ENCODE data around the gene CHAF1B. TPM values are rescaled to one million over a fixed set of nuclear protein-coding genes. Genes with fewer than 3 reads are reported as not detected.
"Not testable (repeated sequence)": the region's sequence is repeated elsewhere in the genome, so short reads cannot be mapped to it uniquely, and the experiment has no call there.

Gene CHAF1B
- total and polyA plus RNA-seq, 10 of the 15 experiments (the other 5 are each of a cell fraction or from before 2014, with no cell fraction given) = 5.9 to 31.5 (median 17.3) TPM

GRCh38 chr21:36381841-36382589, 3.2 kb upstream of the CHAF1B start:
- in situ Hi-C loops (cut with MboI) (no loop called here), intact Hi-C loops (cut with micrococcal nuclease; ENCODE audit: unreplicated experiment) (no loop called here)
- H3K79me2 ChIP-seq (ENCODE audit: control insufficient read depth, insufficient read depth, low read length) = peaks cover 4% of the 10 kb centered on the region; the same call in 1 of the 2 replicates
- H3K27ac ChIP-seq (ENCODE audit: control insufficient read depth, insufficient read depth) = no peak overlapping the region
- SMC1A ChIA-PET (ENCODE audit: uncharacterized antibody, unreplicated experiment) = no interaction called here
- no peak overlapping the region for H2AFZ ChIP-seq (ENCODE audit: control insufficient read depth, low read depth, low read length)
- no peak for DNase-seq (ENCODE audit: low read depth, low spot score)
- RAD21 ChIA-PET (ENCODE audit: unreplicated experiment) = no interaction called here
- H3K9ac ChIP-seq (ENCODE audit: control insufficient read depth, insufficient read depth, low read length) = no peak overlapping the region
- POLR2A ChIA-PET = interaction anchor here (0.7 kb wide), 1 partner anchor 89 kb away, joined by 5 read pairs; no protein-coding TSS in a partner anchor
- no peak for ATAC-seq
- no TSS peak for BruUV-seq (replicated peaks)
- no peak overlapping the region for H3K4me3 ChIP-seq
- no peak overlapping the region for H3K4me2 ChIP-seq (ENCODE audit: control insufficient read depth, insufficient read depth)
- no peaks in the 10 kb centered on the region for H3K9me3 ChIP-seq (replicated peaks; ENCODE audit: control insufficient read depth, insufficient read depth, low read length)
- CTCF ChIA-PET = no interaction called here
- H3K27me3 ChIP-seq (replicated peaks in 1 of 2; ENCODE audit: control insufficient read depth in 2 of 2, insufficient read depth in 2 of 2, low read length in 1 of 2) = no peaks in the 10 kb centered on the region
- TF ChIP-seq CREM (IDR thresholded peaks at IDR 0.05; ENCODE audit: low read depth) (no peak), SP1 (IDR thresholded peaks at IDR 0.05; ENCODE audit: low read depth, low read length) (no peak), STAT1 (conservative IDR thresholded peaks at IDR 0.05) (no peak), ZNF384 (IDR thresholded peaks at IDR 0.05; ENCODE audit: borderline replicate concordance, low read depth, low read length) (no peak)
- WGBS (ENCODE audit: insufficient coverage, insufficient replicate concordance, low lambda C conversion rate, missing lambda C conversion rate) = 90% methylated on average over 8 of the region's 9 CpGs
- H3K36me3 ChIP-seq (ENCODE audit: control insufficient read depth in 2 of 2, insufficient read depth in 2 of 2, low read length in 1 of 2) = peaks cover 0 to under 1% of the 10 kb centered on the region in 2 experiments; a peak in 1 of 4 replicates
- H3K4me1 ChIP-seq (ENCODE audit: control insufficient read depth, insufficient read depth, low read length) = no peaks in the 10 kb centered on the region; the same call in 1 of the 2 replicates
- H4K20me1 ChIP-seq (ENCODE audit: control insufficient read depth, insufficient read depth) = no peaks in the 10 kb centered on the region
- no peak for FAIRE-seq

- intact Hi-C loops (cut with micrococcal nuclease; ENCODE audit: unreplicated experiment); FAIRE-seq: not testable (repeated sequence)
These were observed 2.5 kb upstream of the CHAF1B start for GRCh38 chr21:36382722-36383121.

More at GRCh38 chr21:36382722-36383121, 2.5 kb upstream of the CHAF1B start:
- H2AFZ ChIP-seq (ENCODE audit: control insufficient read depth, low read depth, low read length); H3K4me3 ChIP-seq; BruUV-seq (replicated peaks); SMC1A ChIA-PET (ENCODE audit: uncharacterized antibody, unreplicated experiment); H4K20me1 ChIP-seq (ENCODE audit: control insufficient read depth, insufficient read depth); H3K36me3 ChIP-seq (ENCODE audit: control insufficient read depth in 2 of 2, insufficient read depth in 2 of 2, low read length in 1 of 2); DNase-seq (ENCODE audit: low read depth, low spot score); H3K27me3 ChIP-seq (replicated peaks in 1 of 2; ENCODE audit: control insufficient read depth in 2 of 2, insufficient read depth in 2 of 2, low read length in 1 of 2); H3K9me3 ChIP-seq (replicated peaks; ENCODE audit: control insufficient read depth, insufficient read depth, low read length); H3K79me2 ChIP-seq (ENCODE audit: control insufficient read depth, insufficient read depth, low read length); H3K9ac ChIP-seq (ENCODE audit: control insufficient read depth, insufficient read depth, low read length); H3K4me2 ChIP-seq (ENCODE audit: control insufficient read depth, insufficient read depth); CTCF ChIA-PET; ATAC-seq; H3K4me1 ChIP-seq (ENCODE audit: control insufficient read depth, insufficient read depth, low read length); in situ Hi-C loops (cut with MboI); H3K27ac ChIP-seq (ENCODE audit: control insufficient read depth, insufficient read depth); RAD21 ChIA-PET (ENCODE audit: unreplicated experiment): not testable (repeated sequence)
- POLR2A ChIA-PET = interaction anchor here (0.6 to 0.7 kb wide), 3 partner anchors 8 to 1549 kb away, joined by 3 to 5 read pairs (median 5); no protein-coding TSS in a partner anchor
- WGBS (ENCODE audit: insufficient coverage, insufficient replicate concordance, low lambda C conversion rate, missing lambda C conversion rate) = 99% methylated on average over 10 of the region's 10 CpGs

All from GM12878 (cell line).